HCT116 (cell line): ENCODE measurements around the gene ATP7B. TPM values are rescaled to one million over a fixed set of nuclear protein-coding genes. Genes with fewer than 3 reads are reported as not detected.
"Not testable (repeated sequence)": the region's sequence is repeated elsewhere in the genome, so short reads cannot be mapped to it uniquely, and the experiment has no call there.

Experiments used
- ATAC-seq: fragments of 200-7000 bp; cut with Tn5 transposase; 2 replicates; pipeline ENCODE4 v1.9.1; 2020; ENCODE audit warnings: mild to moderate bottlenecking, moderate library complexity
- BruUV-seq: library from RNA; stranded (reverse); fragments of 400-500 nt; replicated peaks from 2 replicates; lab custom pipeline; 2021; lab: Mats Ljungman, UMichigan
- CTCF ChIA-PET: fragments of 300-600 bp; sonication (Branson Sonifier 250); formaldehyde crosslinking; loops from one replicate; lab custom pipeline; 2021; ENCODE audit warnings: antibody characterized with exemption; lab: Charles Lee
- POLR2A ChIA-PET: fragments of 300-600, 350-600 bp; sonication (Branson Sonifier 250); formaldehyde crosslinking; loops from one replicate; lab custom pipeline; 2021; ENCODE audit warnings: antibody characterized with exemption; lab: Charles Lee
- RAD21 ChIA-PET, 2 experiments: fragments of 300-600 bp; sonication (Branson Sonifier 250); formaldehyde crosslinking; loops; one replicate each; lab custom pipeline; 2023; ENCODE audit warnings: low total read pairs in 2 of 2; ENCODE audit not compliant: uncharacterized antibody in 2 of 2, unreplicated experiment in 2 of 2, low non-redundant PET in 1 of 2; lab: Charles Lee
- DNase-seq: peaks from one replicate; pipeline ENCODE4 v3.0.0-alpha.2; 2010; ENCODE audit warnings: low read depth, low spot score
- H2AFZ ChIP-seq: fragments of 200-600 bp; shearing (Covaris generic), sonication (generic); 2 replicates; pipeline ENCODE4 v1.6.1; 2017; ENCODE audit warnings: low read depth, mixed run types, mixed read lengths, antibody characterized with exemption, low read length; ENCODE audit not compliant: poor library complexity, severe bottlenecking
- H3K27ac ChIP-seq: 2 replicates; pipeline ENCODE4 v1.5.1; 2012; ENCODE audit warnings: low read depth, low read length
- H3K27me3 ChIP-seq: fragments of 200-600 bp; sonication (generic); 2 replicates; pipeline ENCODE4 v1.6.1; 2016; ENCODE audit warnings: mixed run types, low read length, mixed read lengths; ENCODE audit not compliant: insufficient read depth
- H3K36me3 ChIP-seq, 2 experiments: fragments of 200-500 bp in 1 of 2; fragments of 200-600 bp in 1 of 2; sonication (Bioruptor generic) in 1 of 2; sonication (generic) in 1 of 2; 2 replicates each; pipeline versions ENCODE4 v1.5.1 to v1.6.1; 2014 to 2016; ENCODE audit warnings: low read length in 2 of 2, inconsistent platforms in 1 of 2, mixed read lengths in 1 of 2, mixed run types in 1 of 2; ENCODE audit not compliant: insufficient read depth in 2 of 2, control insufficient read depth in 1 of 2
- H3K4me1 ChIP-seq, 2 experiments: fragments of 200-600 bp in 1 of 2; sonication (generic) in 1 of 2; 2 replicates each; pipeline versions ENCODE4 v1.5.1 to v1.6.1; 2012 to 2017; ENCODE audit warnings: low read length in 2 of 2, inconsistent platforms in 1 of 2, mild to moderate bottlenecking in 1 of 2, mixed read lengths in 1 of 2, mixed run types in 1 of 2, moderate library complexity in 1 of 2; ENCODE audit not compliant: insufficient read depth in 2 of 2, control insufficient read depth in 1 of 2
- H3K4me2 ChIP-seq: fragments of 200-600 bp; sonication (generic); 2 replicates; pipeline ENCODE4 v1.6.1; 2017; ENCODE audit warnings: mixed run types, low read length, mixed read lengths
- H3K4me3 ChIP-seq, 2 experiments: fragments of 200-600 bp in 1 of 2; sonication (generic) in 1 of 2; replicated peaks in 1 of 2; 2 replicates each; pipeline ENCODE4 v1.5.1; 2011 to 2016; ENCODE audit warnings: low read length in 2 of 2, control low read depth in 1 of 2, low read depth in 1 of 2, mild to moderate bottlenecking in 1 of 2, mixed read lengths in 1 of 2, mixed run types in 1 of 2
- H3K79me2 ChIP-seq: fragments of 200-600 bp; sonication (generic); 2 replicates; pipeline ENCODE4 v1.6.1; 2017; ENCODE audit warnings: mild to moderate bottlenecking, mixed run types, low read length, moderate library complexity, mixed read lengths; ENCODE audit not compliant: insufficient read depth
- H3K9ac ChIP-seq: fragments of 200-600 bp; sonication (generic); 2 replicates; pipeline ENCODE4 v1.6.1; 2016; ENCODE audit warnings: low read length, mixed read lengths
- H3K9me2 ChIP-seq: fragments of 200-600 bp; sonication (generic), shearing (Covaris generic); 2 replicates; pipeline ENCODE4 v1.6.1; 2017; ENCODE audit warnings: mixed run types, mild to moderate bottlenecking, moderate library complexity; ENCODE audit not compliant: insufficient read depth
- H3K9me3 ChIP-seq, 2 experiments: fragments of 200-500 bp in 1 of 2; fragments of 200-600 bp in 1 of 2; sonication (Bioruptor generic) in 1 of 2; sonication (generic) in 1 of 2; 2 replicates each; pipeline ENCODE4 v1.6.1; 2014 to 2017; ENCODE audit warnings: low read length in 2 of 2, mixed read lengths in 2 of 2, inconsistent platforms in 1 of 2, low read depth in 1 of 2, mild to moderate bottlenecking in 1 of 2, mixed run types in 1 of 2, moderate library complexity in 1 of 2; ENCODE audit not compliant: control insufficient read depth in 1 of 2, insufficient read depth in 1 of 2
- H4K20me1 ChIP-seq: fragments of 200-600 bp; sonication (generic), shearing (Covaris generic); 2 replicates; pipeline ENCODE4 v1.6.1; 2017; ENCODE audit warnings: mixed run types, mild to moderate bottlenecking, moderate library complexity; ENCODE audit not compliant: insufficient read depth
- CBX3 ChIP-seq: IDR thresholded peaks from 2 replicates; pipeline ENCODE4 v1.6.1; 2012; ENCODE audit warnings: low read depth
- CEBPB ChIP-seq: IDR thresholded peaks from 2 replicates; pipeline ENCODE4 v1.6.1; 2012; ENCODE audit warnings: low read depth
- CTCF ChIP-seq, 3 experiments: fragments of 200-600 bp in 1 of 3; sonication (generic) in 1 of 3; IDR thresholded peaks in 2 of 3; conservative IDR thresholded peaks in 1 of 3; 2 replicates each; pipeline ENCODE4 v1.5.1; 2012 to 2017; ENCODE audit warnings: low read depth in 2 of 3, low read length in 2 of 3, antibody characterized with exemption in 1 of 3, borderline replicate concordance in 1 of 3, control low read depth in 1 of 3, mild to moderate bottlenecking in 1 of 3, mixed read lengths in 1 of 3, mixed run types in 1 of 3, moderate library complexity in 1 of 3; ENCODE audit not compliant: insufficient read depth in 1 of 3
- ELF1 ChIP-seq: IDR thresholded peaks from 2 replicates; pipeline ENCODE4 v1.6.1; 2012; ENCODE audit warnings: low read depth, borderline replicate concordance
- EZH2phosphoT487 ChIP-seq: fragments of 200-600 bp; IDR thresholded peaks from 2 replicates; pipeline ENCODE4 v1.6.1; 2018; ENCODE audit warnings: antibody characterized with exemption, borderline replicate concordance
- FOSL1 ChIP-seq: IDR thresholded peaks from 2 replicates; pipeline ENCODE4 v1.6.1; 2012; ENCODE audit warnings: low read depth
- JUND ChIP-seq: IDR thresholded peaks from 2 replicates; pipeline ENCODE4 v1.6.1; 2012
- MAX ChIP-seq: IDR thresholded peaks from 2 replicates; pipeline ENCODE4 v1.6.1; 2012
- POLR2A ChIP-seq: IDR thresholded peaks from 2 replicates; pipeline ENCODE4 v1.7.0; 2011; ENCODE audit warnings: borderline replicate concordance; ENCODE audit not compliant: insufficient read depth, insufficient read length; ENCODE audit errors: extremely low read depth
- POLR2AphosphoS5 ChIP-seq: IDR thresholded peaks from 2 replicates; pipeline ENCODE4 v1.6.1; 2011; ENCODE audit warnings: mild to moderate bottlenecking, low read depth, low read length, moderate library complexity
- SP1 ChIP-seq: IDR thresholded peaks from 2 replicates; pipeline ENCODE4 v1.6.1; 2012; ENCODE audit warnings: low read depth
- SRF ChIP-seq: IDR thresholded peaks from 2 replicates; pipeline ENCODE4 v1.6.1; 2012; ENCODE audit warnings: low read depth
- YY1 ChIP-seq: IDR thresholded peaks from 2 replicates; pipeline ENCODE4 v1.6.1; 2011; ENCODE audit warnings: low read length, low read depth, moderate library complexity, mild to moderate bottlenecking; ENCODE audit not compliant: insufficient replicate concordance; ENCODE audit errors: extremely low read depth
- ZBTB33 ChIP-seq: IDR thresholded peaks from 2 replicates; pipeline ENCODE4 v1.6.1; 2011; ENCODE audit warnings: mild to moderate bottlenecking, low read length, moderate library complexity; ENCODE audit not compliant: insufficient replicate concordance; ENCODE audit errors: extremely low read depth
- ZNF274 ChIP-seq: fragments of 200-500 bp; sonication (Bioruptor generic); IDR thresholded peaks from 2 replicates; pipeline ENCODE4 v1.6.1; 2014; ENCODE audit warnings: mild to moderate bottlenecking, low read depth, low read length, inconsistent platforms
- intact Hi-C: fragments of 100-400 bp; cut with micrococcal nuclease; formaldehyde crosslinking; loops from 2 replicates; pipeline ENCODE4 v1.10.0; 2022
- total RNA-seq: library from RNA; stranded (reverse); gene quantifications from one replicate; pipeline ENCODE4 v1.2.1, GENCODE V29; 2021; ENCODE audit not compliant: unreplicated experiment
- TF ChIP-seq, protein P1 (sequence below): IDR thresholded peaks from 2 replicates; pipeline ENCODE4 v1.6.1; 2012

ATP7B gene
- total RNA-seq, 1 experiment from 2014 or later: 10.3 TPM

- H3K27me3 ChIP-seq: no peaks in the 10 kb centered on the region
- no TSS peak for BruUV-seq
- ChIA-PET RAD21 (no interaction called here), CTCF (interaction anchor here (1.3 kb wide), 2 partner anchors 15 to 16 kb away, joined by 3 read pairs; no protein-coding TSS in a partner anchor), POLR2A (no interaction called here)
- no peak for TF ChIP-seq SP1
- no peak for TF ChIP-seq CTCF (IDR thresholded peaks at IDR 0.05 in 2 of 3, conservative IDR thresholded peaks at IDR 0.05 in 1 of 3; ENCODE audit: borderline replicate concordance in 1 of 3, insufficient read depth in 1 of 3, low read depth in 2 of 3, low read length in 2 of 3)
- TF ChIP-seq CBX3: no peak
- TF ChIP-seq ZBTB33: no peak
- no peak for TF ChIP-seq EZH2phosphoT487
- TF ChIP-seq ELF1: no peak
- TF ChIP-seq MAX: no peak
- TF ChIP-seq JUND: no peak
- no peak for TF ChIP-seq YY1
- TF ChIP-seq POLR2AphosphoS5: no peak
- TF ChIP-seq FOSL1: no peak
- TF ChIP-seq POLR2A: no peak
- TF ChIP-seq SRF: no peak
- no peak for TF ChIP-seq CEBPB
- TF ChIP-seq, protein P1, sequence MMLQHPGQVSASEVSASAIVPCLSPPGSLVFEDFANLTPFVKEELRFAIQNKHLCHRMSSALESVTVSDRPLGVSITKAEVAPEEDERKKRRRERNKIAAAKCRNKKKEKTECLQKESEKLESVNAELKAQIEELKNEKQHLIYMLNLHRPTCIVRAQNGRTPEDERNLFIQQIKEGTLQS: no peak
- TF ChIP-seq ZNF274: no peak
- no peak for ATAC-seq
- H3K27ac ChIP-seq: no peak overlapping the region
- no peak overlapping the region for H3K4me2 ChIP-seq
- no peaks in the 10 kb centered on the region for H3K4me1 ChIP-seq
- no peaks in the 10 kb centered on the region for H3K36me3 ChIP-seq
- no peak overlapping the region for H3K9ac ChIP-seq
- no peaks in the 10 kb centered on the region for H3K79me2 ChIP-seq
- H3K4me3 ChIP-seq: no peak overlapping the region
- no peaks in the 10 kb centered on the region for H4K20me1 ChIP-seq
- no peak overlapping the region for H2AFZ ChIP-seq
- no peaks in the 10 kb centered on the region for H3K9me2 ChIP-seq
- no peak for DNase-seq
- intact Hi-C loops: no loop called here
- no peaks in the 10 kb centered on the region for H3K9me3 ChIP-seq
These were observed 100.7 kb downstream of the ATP7B start for GRCh38 chr13:51910508-51910907.

DNA sequence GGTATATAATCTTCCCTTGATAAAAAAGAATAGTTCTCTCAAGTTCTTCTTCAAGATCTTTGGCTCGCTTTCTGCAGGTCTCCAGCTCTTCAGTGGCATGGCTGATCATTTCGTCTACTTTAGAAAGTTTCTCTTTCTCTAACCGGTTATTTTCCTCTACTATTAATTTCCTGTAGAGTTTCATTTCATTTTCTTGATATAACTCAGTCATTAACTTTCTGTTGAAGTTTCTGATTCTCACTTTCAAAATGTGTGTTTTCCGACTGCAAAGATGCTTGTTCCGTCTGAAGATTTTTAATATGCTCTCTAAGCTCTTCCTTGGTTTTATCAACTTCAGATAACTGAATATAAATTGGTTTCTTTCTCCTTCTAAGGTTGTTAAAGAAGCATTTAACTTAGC, 102.0 kb downstream of the ATP7B start:
- H3K9me3 ChIP-seq, BruUV-seq, H3K27me3 ChIP-seq, H3K79me2 ChIP-seq, H3K9me2 ChIP-seq, H2AFZ ChIP-seq, H3K4me1 ChIP-seq, H3K36me3 ChIP-seq, POLR2A ChIA-PET, DNase-seq, ATAC-seq, RAD21 ChIA-PET, H3K27ac ChIP-seq, CTCF ChIA-PET, H3K9ac ChIP-seq, H4K20me1 ChIP-seq, intact Hi-C loops, H3K4me3 ChIP-seq, H3K4me2 ChIP-seq: not testable (repeated sequence)
